ENCODE data around the gene TMEM109.
A peak's percentile ranks its signal among the peaks of the same experiment; 100 is the strongest.

Gene TMEM109

GRCh38 chr11:60913793-60914632, at the start of gene TMEM109:
TSS of gene TMEM109 (plus strand) at chr11:60914158. CDS start at chr11:60919694, 5,536 bp downstream.
- peak; percentile 87 for DNase-seq

- no peak for DNase-seq
These were observed 49.0 kb upstream of the TMEM109 start for GRCh38 chr11:60864856-60865513.

- no peak for DNase-seq
These were observed 46.8 kb upstream of the TMEM109 start, which contains the start of gene ZP1 for GRCh38 chr11:60866911-60867870. TSS of gene ZP1 (plus strand) at chr11:60867542. CDS start at chr11:60867562, 20 bp downstream.

- no peak for DNase-seq
These were observed 45.9 kb upstream of the TMEM109 start for GRCh38 chr11:60867871-60868681.

GRCh38 chr11:60868682-60869450, 45.1 kb upstream of the TMEM109 start:
- DNase-seq: no peak

GRCh38 chr11:60869451-60869825, 44.5 kb upstream of the TMEM109 start:
- no peak for DNase-seq

GRCh38 chr11:60870276-60870675, 43.7 kb upstream of the TMEM109 start:
- no peak for DNase-seq

- DNase-seq: no peak
These were observed 43.1 kb upstream of the TMEM109 start for GRCh38 chr11:60870733-60871377.

GRCh38 chr11:60871378-60872061, 42.4 kb upstream of the TMEM109 start:
- no peak for DNase-seq

GRCh38 chr11:60872124-60872960, 41.6 kb upstream of the TMEM109 start:
- no peak for DNase-seq

GRCh38 chr11:60872961-60873524, 40.9 kb upstream of the TMEM109 start:
- DNase-seq: no peak

- no peak for DNase-seq
These were observed 40.4 kb upstream of the TMEM109 start for GRCh38 chr11:60873533-60873932.

- no peak for DNase-seq
These were observed 39.3 kb upstream of the TMEM109 start for GRCh38 chr11:60874421-60875365.

- DNase-seq: no peak
These were observed 38.4 kb upstream of the TMEM109 start for GRCh38 chr11:60875366-60876167.

GRCh38 chr11:60876168-60876485, 37.8 kb upstream of the TMEM109 start:
- no peak for DNase-seq

GRCh38 chr11:60878245-60879101, 35.5 kb upstream of the TMEM109 start:
- DNase-seq: no peak

Data from NCI-H1048 (cell line).